H1 (cell line): ENCODE data around the gene CGRRF1. TPM values are rescaled to one million over a fixed set of nuclear protein-coding genes. Genes with fewer than 3 reads are reported as not detected.
A peak's percentile ranks its signal among the peaks of the same experiment; 100 is the strongest.

Source experiments
- CTCF ChIA-PET: fragments of 300-600 bp; sonication (Branson Sonifier 250); formaldehyde crosslinking; loops from one replicate; lab custom pipeline; 2021; ENCODE audit not compliant: partially characterized antibody; lab: Charles Lee
- POLR2A ChIA-PET: fragments of 300-600 bp; sonication (Branson Sonifier 250); formaldehyde crosslinking; loops from one replicate; lab custom pipeline; 2021; ENCODE audit warnings: inconsistent platforms; ENCODE audit not compliant: partially characterized antibody; lab: Charles Lee
- DNase-seq, 2 experiments: peaks; one replicate each; pipeline versions ENCODE4 v3.0.0 to v3.0.0-alpha.2; 2010 to 2022; ENCODE audit warnings: low spot score in 2 of 2, low read depth in 1 of 2, mixed read lengths in 1 of 2
- FAIRE-seq: peaks from 2 replicates; lab custom pipeline; 2011; peaks lifted over from hg19 to GRCh38; lab: Jason Lieb, UNC
- H2AFZ ChIP-seq: 2 replicates; pipeline ENCODE4 v1.8.1; 2012; ENCODE audit warnings: low read length, inconsistent platforms
- H2AK5ac ChIP-seq: 2 replicates; pipeline ENCODE4 v1.6.1; 2013; ENCODE audit warnings: low read depth, low read length
- H2BK120ac ChIP-seq: replicated peaks from 2 replicates; pipeline ENCODE3; 2013; ENCODE audit warnings: low read depth, low read length, inconsistent platforms
- H2BK12ac ChIP-seq: 2 replicates; pipeline ENCODE4 v1.6.1; 2013; ENCODE audit warnings: low read depth, low read length
- H2BK15ac ChIP-seq: 2 replicates; pipeline ENCODE4 v1.6.1; 2013; ENCODE audit warnings: low read length
- H2BK20ac ChIP-seq: 2 replicates; pipeline ENCODE4 v1.6.1; 2013; ENCODE audit warnings: low read length
- H2BK5ac ChIP-seq: 2 replicates; pipeline ENCODE4 v1.6.1; 2013; ENCODE audit warnings: low read depth, low read length
- H3K14ac ChIP-seq: 2 replicates; pipeline ENCODE4 v1.6.1; 2013; ENCODE audit warnings: inconsistent platforms; ENCODE audit not compliant: insufficient read length
- H3K18ac ChIP-seq: 2 replicates; pipeline ENCODE4 v1.6.1; 2013; ENCODE audit warnings: low read length; ENCODE audit errors: extremely low read depth
- H3K23ac ChIP-seq: 2 replicates; pipeline ENCODE4 v1.6.1; 2013; ENCODE audit warnings: inconsistent platforms; ENCODE audit not compliant: insufficient read length
- H3K23me2 ChIP-seq: 2 replicates; pipeline ENCODE4 v1.6.1; 2013; ENCODE audit warnings: low read depth, low read length
- H3K27ac ChIP-seq: 2 replicates; pipeline ENCODE4 v1.6.1; 2011; ENCODE audit warnings: low read depth, low read length, inconsistent platforms
- H3K27me3 ChIP-seq, 4 experiments: replicated peaks in 1 of 4; 1 replicate in 1 of 4; 2 replicates in 3 of 4; pipeline versions ENCODE4 v1.6.1 to v1.8.1; 2011 to 2013; ENCODE audit warnings: low read length in 3 of 4, mild to moderate bottlenecking in 3 of 4, inconsistent platforms in 2 of 4, mixed read lengths in 2 of 4, moderate library complexity in 1 of 4; ENCODE audit not compliant: control insufficient read depth in 3 of 4, insufficient read depth in 3 of 4; ENCODE audit errors: extremely low read depth in 1 of 4
- H3K36me3 ChIP-seq, 4 experiments: 2 replicates each; pipeline versions ENCODE4 v1.6.1 to v1.8.1; 2011 to 2013; ENCODE audit warnings: mild to moderate bottlenecking in 4 of 4, low read length in 3 of 4, moderate library complexity in 2 of 4, control low read depth in 1 of 4, inconsistent platforms in 1 of 4; ENCODE audit not compliant: insufficient read depth in 4 of 4, control insufficient read depth in 2 of 4
- H3K4ac ChIP-seq: replicated peaks from 2 replicates; pipeline ENCODE3; 2013; ENCODE audit warnings: low read length, low read depth, mixed read lengths, inconsistent platforms; ENCODE audit not compliant: insufficient read length
- H3K4me1 ChIP-seq, 4 experiments: replicated peaks in 1 of 4; 1 replicate in 1 of 4; 2 replicates in 3 of 4; pipeline versions ENCODE4 v1.6.1 to v1.8.1; 2011 to 2013; ENCODE audit warnings: low read length in 3 of 4, inconsistent platforms in 2 of 4, mixed read lengths in 1 of 4; ENCODE audit not compliant: insufficient read depth in 4 of 4, control insufficient read depth in 3 of 4
- H3K4me2 ChIP-seq, 2 experiments: 2 replicates each; pipeline versions ENCODE4 v1.6.1 to v1.8.1; 2011 to 2013; ENCODE audit warnings: low read depth in 2 of 2, low read length in 2 of 2, control low read depth in 1 of 2, inconsistent platforms in 1 of 2, mild to moderate bottlenecking in 1 of 2; ENCODE audit not compliant: insufficient read depth in 1 of 2
- H3K4me3 ChIP-seq, 4 experiments: fragments of 200-600, 300-600 bp in 1 of 4; sonication (generic), shearing (Covaris generic), sonication (Bioruptor Twin) in 1 of 4; 2 replicates each; pipeline versions ENCODE4 v1.5.1 to v1.8.1; 2011 to 2016; ENCODE audit warnings: low read length in 4 of 4, low read depth in 3 of 4, control low read depth in 2 of 4, inconsistent platforms in 2 of 4, mild to moderate bottlenecking in 2 of 4, mixed read lengths in 1 of 4, moderate library complexity in 1 of 4; ENCODE audit not compliant: insufficient read depth in 2 of 4; ENCODE audit errors: extremely low read depth in 1 of 4
- H3K56ac ChIP-seq: replicated peaks from 2 replicates; pipeline ENCODE3; 2013; ENCODE audit warnings: low read depth, mild to moderate bottlenecking, mixed read lengths, low read length, inconsistent platforms; ENCODE audit not compliant: insufficient read length
- H3K79me1 ChIP-seq: 2 replicates; pipeline ENCODE4 v1.6.1; 2013; ENCODE audit warnings: low read depth, low read length, control low read depth
- H3K79me2 ChIP-seq, 2 experiments: 2 replicates each; pipeline versions ENCODE4 v1.6.1 to v1.8.1; 2012 to 2013; ENCODE audit warnings: low read length in 2 of 2, mild to moderate bottlenecking in 2 of 2, inconsistent platforms in 1 of 2; ENCODE audit not compliant: insufficient read depth in 2 of 2, control insufficient read depth in 1 of 2
- H3K9ac ChIP-seq, 4 experiments: replicated peaks in 1 of 4; 1 replicate in 1 of 4; 2 replicates in 3 of 4; pipeline versions ENCODE4 v1.6.1 to v1.8.1; 2011 to 2013; ENCODE audit warnings: low read depth in 3 of 4, low read length in 3 of 4, control low read depth in 2 of 4, mild to moderate bottlenecking in 2 of 4, moderate library complexity in 2 of 4, inconsistent platforms in 1 of 4; ENCODE audit errors: extremely low read depth in 1 of 4
- H3K9me3 ChIP-seq, 2 experiments: 2 replicates each; pipeline versions ENCODE4 v1.6.1 to v1.8.1; 2012 to 2013; ENCODE audit warnings: mild to moderate bottlenecking in 2 of 2, moderate library complexity in 2 of 2, control low read depth in 1 of 2, inconsistent platforms in 1 of 2, low read depth in 1 of 2, low read length in 1 of 2, mixed read lengths in 1 of 2; ENCODE audit not compliant: insufficient read depth in 2 of 2
- H4K20me1 ChIP-seq, 2 experiments: replicated peaks in 1 of 2; 2 replicates each; pipeline versions ENCODE3 to v1.8.1; 2011 to 2013; ENCODE audit warnings: inconsistent platforms in 2 of 2, low read length in 2 of 2, mild to moderate bottlenecking in 1 of 2; ENCODE audit not compliant: insufficient read depth in 2 of 2, control insufficient read depth in 1 of 2
- H4K5ac ChIP-seq: 2 replicates; pipeline ENCODE4 v1.6.1; 2013; ENCODE audit warnings: low read length, low read depth, mixed read lengths, inconsistent platforms; ENCODE audit not compliant: insufficient read length
- H4K8ac ChIP-seq: 2 replicates; pipeline ENCODE4 v1.8.0; 2013; ENCODE audit warnings: mild to moderate bottlenecking, moderate library complexity, low read length, inconsistent platforms; ENCODE audit not compliant: insufficient read depth; ENCODE audit errors: extremely low read depth
- H4K91ac ChIP-seq: replicated peaks from 2 replicates; pipeline ENCODE3; 2013; ENCODE audit warnings: low read length, mixed read lengths, inconsistent platforms; ENCODE audit not compliant: insufficient read length
- GABPA ChIP-seq: IDR thresholded peaks from 2 replicates; pipeline ENCODE4 v1.6.1; 2011; ENCODE audit warnings: mild to moderate bottlenecking, low read length, moderate library complexity, borderline replicate concordance; ENCODE audit not compliant: insufficient read depth
- RAD21 ChIP-seq, 2 experiments: IDR thresholded peaks in 1 of 2; conservative IDR thresholded peaks in 1 of 2; 2 replicates each; pipeline ENCODE4 v1.6.1; 2011; ENCODE audit warnings: low read depth in 2 of 2, low read length in 2 of 2, improper control_type of control experiment in 1 of 2, inconsistent platforms in 1 of 2, mild to moderate bottlenecking in 1 of 2, moderate library complexity in 1 of 2
- RFX5 ChIP-seq: IDR thresholded peaks from 2 replicates; pipeline ENCODE4 v1.6.1; 2011; ENCODE audit warnings: low read depth, low read length, improper control_type of control experiment, borderline replicate concordance
- YY1 ChIP-seq: IDR thresholded peaks from 2 replicates; pipeline ENCODE4 v1.6.1; 2011; ENCODE audit warnings: low read depth, mild to moderate bottlenecking, low read length
- WGBS, 2 experiments: shearing (Covaris generic) in 1 of 2; methylation state at CpG; one replicate each; pipeline versions ENCODE4 v1.1.6 to v1.1.7; 2013 to 2015; ENCODE audit warnings: low lambda C conversion rate in 2 of 2, mixed read lengths in 2 of 2, inconsistent platforms in 1 of 2, low coverage in 1 of 2, missing lambda C conversion rate in 1 of 2; ENCODE audit not compliant: insufficient replicate concordance in 2 of 2, insufficient coverage in 1 of 2, insufficient read length in 1 of 2; ENCODE audit errors: extremely low coverage in 1 of 2, missing lambda C conversion rate in 1 of 2; 5-methylcytosine and 5-hydroxymethylcytosine counted together
- polyA plus RNA-seq, 7 experiments: library from polyadenylated mRNA; depleted of rRNA in 3 of 7; stranded (reverse) in 5 of 7; unstranded in 2 of 7; fragments of >200 nt in 5 of 7; fragments of 200-250 nt in 2 of 7; gene quantifications; 1 replicate in 5 of 7; 2 replicates in 1 of 7; 4 replicates in 1 of 7; pipeline versions ENCODE4 v1.2.1 to v1.2.3, GENCODE V29; 2011 to 2013; ENCODE audit warnings: missing spikeins in 2 of 7, mixed read lengths in 2 of 7
- total RNA-seq: library from RNA; stranded (reverse); fragmentation: NEBNext Ultra II Directional; extraction: Animal tissue kit (Norgen Biotek cat#: 25700); gene quantifications from 2 replicates; pipeline ENCODE4 v1.2.1, GENCODE V29; 2021
- TF ChIP-seq, protein P1 (sequence below), 3 experiments: IDR thresholded peaks; 1 replicate in 2 of 3; 2 replicates in 1 of 3; pipeline versions ENCODE4 v1.5.1 to v1.6.1; 2011; ENCODE audit warnings: low read length in 3 of 3, mild to moderate bottlenecking in 3 of 3, inconsistent platforms in 2 of 3, low read depth in 1 of 3, moderate library complexity in 1 of 3; ENCODE audit not compliant: insufficient read depth in 1 of 3; ENCODE audit errors: control extremely low read depth in 1 of 3

Gene CGRRF1
- total and polyA plus RNA-seq, 2 of the 8 experiments (the other 6 are each of a cell fraction or from before 2014, with no cell fraction given) = 7.4 to 20.2 TPM

DNA sequence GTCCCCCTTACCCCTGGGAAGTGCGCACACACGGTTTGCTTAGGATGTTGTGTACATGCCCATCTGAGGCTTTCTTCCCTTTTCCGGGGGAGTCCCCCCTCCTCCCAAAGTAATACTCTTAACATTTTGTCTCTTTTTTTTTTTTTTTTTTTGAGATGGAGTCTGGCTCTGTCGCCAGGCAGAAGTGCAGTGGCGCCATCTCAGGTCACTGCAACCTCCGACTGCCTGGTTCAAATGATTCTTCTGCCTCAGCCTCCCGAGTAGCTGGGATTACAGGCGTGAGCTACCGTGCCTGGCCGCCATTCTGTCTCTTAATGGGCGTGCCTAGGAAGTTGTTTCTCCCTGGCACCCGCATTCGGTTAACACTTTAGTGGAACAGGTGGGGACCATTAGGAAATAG is 16.4 kb upstream of the CGRRF1 start:
- no peak overlapping the region; the same call in 1 of the 2 replicates for H3K18ac ChIP-seq
- POLR2A ChIA-PET = interaction anchor here (2.0 kb wide), 1 partner anchor 16 kb away, joined by 6 read pairs; the partner anchor contains the start of gene CGRRF1
- TF ChIP-seq YY1 (peak; percentile 62; the same call in 1 of the 2 replicates), RFX5 (peak; percentile 82), RAD21 (IDR thresholded peaks at IDR 0.05 in 1 of 2, conservative IDR thresholded peaks at IDR 0.05 in 1 of 2; ENCODE audit: low read depth in 2 of 2, low read length in 2 of 2) (peak; percentile 10 to 20; a peak in 1 of 4 replicates), GABPA (no peak)
- TF ChIP-seq, protein P1, sequence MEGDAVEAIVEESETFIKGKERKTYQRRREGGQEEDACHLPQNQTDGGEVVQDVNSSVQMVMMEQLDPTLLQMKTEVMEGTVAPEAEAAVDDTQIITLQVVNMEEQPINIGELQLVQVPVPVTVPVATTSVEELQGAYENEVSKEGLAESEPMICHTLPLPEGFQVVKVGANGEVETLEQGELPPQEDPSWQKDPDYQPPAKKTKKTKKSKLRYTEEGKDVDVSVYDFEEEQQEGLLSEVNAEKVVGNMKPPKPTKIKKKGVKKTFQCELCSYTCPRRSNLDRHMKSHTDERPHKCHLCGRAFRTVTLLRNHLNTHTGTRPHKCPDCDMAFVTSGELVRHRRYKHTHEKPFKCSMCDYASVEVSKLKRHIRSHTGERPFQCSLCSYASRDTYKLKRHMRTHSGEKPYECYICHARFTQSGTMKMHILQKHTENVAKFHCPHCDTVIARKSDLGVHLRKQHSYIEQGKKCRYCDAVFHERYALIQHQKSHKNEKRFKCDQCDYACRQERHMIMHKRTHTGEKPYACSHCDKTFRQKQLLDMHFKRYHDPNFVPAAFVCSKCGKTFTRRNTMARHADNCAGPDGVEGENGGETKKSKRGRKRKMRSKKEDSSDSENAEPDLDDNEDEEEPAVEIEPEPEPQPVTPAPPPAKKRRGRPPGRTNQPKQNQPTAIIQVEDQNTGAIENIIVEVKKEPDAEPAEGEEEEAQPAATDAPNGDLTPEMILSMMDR (IDR thresholded peaks at IDR 0.05; ENCODE audit: control extremely low read depth in 1 of 3, insufficient read depth in 1 of 3, low read depth in 1 of 3, low read length in 3 of 3) = peak in 2 of 3 experiments; percentile 17 to 18; a peak in 2 of 4 replicates

More for the DNA sequence above, 16.4 kb upstream of the CGRRF1 start:
- H2BK120ac ChIP-seq = peak overlapping the region; percentile 54
- H3K4me1 ChIP-seq = peaks cover 0 to 4% (median 0%) of the 10 kb centered on the region in 4 experiments; a peak in 1 of 7 replicates
- H3K9me3 ChIP-seq = no peaks in the 10 kb centered on the region
- no peaks in the 10 kb centered on the region for H3K79me1 ChIP-seq
- H4K5ac ChIP-seq = peak overlapping the region; percentile 66
- H3K23ac ChIP-seq = no peak overlapping the region
- no peak overlapping the region for H3K4ac ChIP-seq
- H3K9ac ChIP-seq = no peak overlapping the region
- peak overlapping the region; percentile 89 for H2AFZ ChIP-seq
- H2BK15ac ChIP-seq = peak overlapping the region; percentile 72; the same call in 1 of the 2 replicates
- 0 out of 2 replicates have a peak overlapping the region, but pooled peaks have one; percentile 53 for H4K8ac ChIP-seq
- H3K27me3 ChIP-seq = no peaks in the 10 kb centered on the region
- H3K27ac ChIP-seq = no peak overlapping the region
- H3K14ac ChIP-seq = no peak overlapping the region
- DNase-seq (peak in 1 of 2 experiments; percentile 13), FAIRE-seq (no peak)
- peaks cover 4% of the 10 kb centered on the region; the same call in 1 of the 2 replicates for H3K23me2 ChIP-seq
- no peak overlapping the region; a peak in 1 of 4 replicates for H3K4me2 ChIP-seq
- H3K4me3 ChIP-seq = no peak overlapping the region
- no peaks in the 10 kb centered on the region for H4K20me1 ChIP-seq
- no peaks in the 10 kb centered on the region for H3K36me3 ChIP-seq
- 78% methylated on average over 11 of the region's 13 CpGs; no CpG with 5 or more reads in 1 of the 2 experiments for WGBS, 2 experiments
- H3K79me2 ChIP-seq = peaks cover 0 to under 1% of the 10 kb centered on the region in 2 experiments; a peak in 1 of 4 replicates
- 0 out of 2 replicates have a peak overlapping the region, but pooled peaks have one; percentile 60 for H2BK12ac ChIP-seq
- H2BK5ac ChIP-seq = no peak overlapping the region
- no peak overlapping the region for H3K56ac ChIP-seq
- CTCF ChIA-PET = interaction anchor here (0.6 to 4.2 kb wide), 15 partner anchors 10 to 1252 kb away, joined by 3 to 19 read pairs (median 3); partner anchors contain the start of gene CGRRF1
- H4K91ac ChIP-seq = peak overlapping the region; percentile 54
- H2BK20ac ChIP-seq = no peak overlapping the region
- no peak overlapping the region for H2AK5ac ChIP-seq
